GM18909 (cell line): Measurements from ENCODE around the gene JMJD1C.

Source experiments
- ATAC-seq: cut with Tn5 transposase; IDR thresholded peaks from one replicate; pipeline ENCODE4 v1.9.1; 2021; ENCODE audit warnings: mild to moderate bottlenecking; ENCODE audit not compliant: unreplicated experiment, poor library complexity

JMJD1C gene

GRCh38 chr10:63480237-63480636, 14.5 kb upstream of the JMJD1C start:
- no peak for ATAC-seq

GRCh38 chr10:63478564-63478963, 12.8 kb upstream of the JMJD1C start:
- no peak for ATAC-seq

- ATAC-seq, result no peak
Observed at GRCh38 chr10:63477927-63478326, 12.2 kb upstream of the JMJD1C start.

- no peak for ATAC-seq
Observed at GRCh38 chr10:63474488-63474887, 8.7 kb upstream of the JMJD1C start.

GRCh38 chr10:63470928-63471327, 5.2 kb upstream of the JMJD1C start:
- ATAC-seq, result no peak

GRCh38 chr10:63468947-63469346, 3.2 kb upstream of the JMJD1C start:
- ATAC-seq, result no peak

GRCh38 chr10:63467841-63468240, 2.1 kb upstream of the JMJD1C start:
- no peak for ATAC-seq

GRCh38 chr10:63466144-63466935, 563 bp upstream of the JMJD1C start:
- ATAC-seq, result peak; percentile 35

GRCh38 chr10:63464402-63465292, 1.1 kb downstream of the JMJD1C start:
- ATAC-seq, result peak; percentile 58

GRCh38 chr10:63462442-63462841, 3.3 kb downstream of the JMJD1C start:
- ATAC-seq, result no peak

- no peak for ATAC-seq
Observed at GRCh38 chr10:63458177-63458576, 7.6 kb downstream of the JMJD1C start.

- no peak for ATAC-seq
Observed at GRCh38 chr10:63457594-63457993, 8.2 kb downstream of the JMJD1C start.

- no peak for ATAC-seq
Observed at GRCh38 chr10:63456437-63457210, 9.2 kb downstream of the JMJD1C start.

GRCh38 chr10:63455507-63455906, 10.3 kb downstream of the JMJD1C start:
- no peak for ATAC-seq

- no peak for ATAC-seq
Observed at GRCh38 chr10:63454631-63455030, 11.1 kb downstream of the JMJD1C start.

- no peak for ATAC-seq
Observed at GRCh38 chr10:63452524-63452923, 13.3 kb downstream of the JMJD1C start.

GRCh38 chr10:63446716-63447440, 18.9 kb downstream of the JMJD1C start:
- no peak for ATAC-seq

GRCh38 chr10:63441404-63441803, 24.4 kb downstream of the JMJD1C start:
- no peak for ATAC-seq

GRCh38 chr10:63439607-63440006, 26.2 kb downstream of the JMJD1C start:
- no peak for ATAC-seq
